HepG2 (cell line): Measurements from ENCODE around the gene CENPP. TPM values are rescaled to one million over a fixed set of nuclear protein-coding genes. Genes with fewer than 3 reads are reported as not detected.

Experiments
- ATAC-seq: fragments of 200-7000 bp; cut with Tn5 transposase; 3 replicates; pipeline ENCODE4 v1.9.1; 2020; ENCODE audit warnings: mild to moderate bottlenecking, moderate library complexity
- BruUV-seq: library from RNA; stranded (reverse); fragments of 400-500 nt; replicated peaks from 2 replicates; lab custom pipeline; 2021; lab: Mats Ljungman, UMichigan
- CTCF ChIA-PET: fragments of 300-600 bp; formaldehyde crosslinking; extraction: SDS; loops from one replicate; lab custom pipeline; 2021; ENCODE audit warnings: low total read pairs, inconsistent platforms, low intra/inter-chr PET ratio; lab: Yijun Ruan, JAX
- POLR2A ChIA-PET: fragments of 350-600 bp; sonication (Branson Sonifier 250); formaldehyde crosslinking; loops from one replicate; lab custom pipeline; 2020; ENCODE audit warnings: antibody characterized with exemption, inconsistent platforms; lab: Yijun Ruan, JAX
- DNase-seq: peaks from one replicate; pipeline ENCODE4 v3.0.0-alpha.2; 2015; ENCODE audit warnings: low spot score
- FAIRE-seq: peaks from 3 replicates; lab custom pipeline; 2011; peaks lifted over from hg19 to GRCh38; lab: Jason Lieb, UNC
- H2AFZ ChIP-seq: one replicate; pipeline ENCODE4 v1.6.1; 2011; ENCODE audit warnings: low read length, inconsistent platforms
- H3K27ac ChIP-seq: fragments of 300-600 bp; 3 replicates; pipeline ENCODE4 v1.8.0; 2011; ENCODE audit warnings: mixed run types, mild to moderate bottlenecking, mixed read lengths, low read length, inconsistent platforms; ENCODE audit not compliant: insufficient read depth; ENCODE audit errors: extremely low read length
- H3K27me3 ChIP-seq, 2 experiments: fragments of 200-600 bp in 1 of 2; 2 replicates in 1 of 2; 3 replicates in 1 of 2; pipeline versions ENCODE4 v1.6.0 to v1.8.0; 2011; ENCODE audit warnings: low read length in 2 of 2, mild to moderate bottlenecking in 2 of 2, moderate library complexity in 2 of 2, inconsistent platforms in 1 of 2; ENCODE audit not compliant: insufficient read depth in 2 of 2, control insufficient read depth in 1 of 2
- H3K36me3 ChIP-seq, 2 experiments: fragments of 200-600 bp in 1 of 2; replicated peaks in 1 of 2; 2 replicates in 1 of 2; 3 replicates in 1 of 2; pipeline versions ENCODE4 v1.5.1 to v1.8.0; 2011; ENCODE audit warnings: low read length in 2 of 2, inconsistent platforms in 1 of 2; ENCODE audit not compliant: insufficient read depth in 2 of 2, control insufficient read depth in 1 of 2
- H3K4me1 ChIP-seq: 2 replicates; pipeline ENCODE4 v1.5.1; 2012; ENCODE audit warnings: low read length, inconsistent platforms; ENCODE audit not compliant: insufficient read depth
- H3K4me2 ChIP-seq: 2 replicates; pipeline ENCODE4 v1.6.0; 2011; ENCODE audit warnings: low read depth, low read length, inconsistent platforms
- H3K4me3 ChIP-seq, 3 experiments: fragments of 200-600 bp in 1 of 3; sonication (generic), shearing (Covaris generic) in 1 of 3; replicated peaks in 1 of 3; 2 replicates each; pipeline ENCODE4 v1.5.1; 2011 to 2016; ENCODE audit warnings: low read length in 3 of 3, inconsistent platforms in 2 of 3, low read depth in 2 of 3, mild to moderate bottlenecking in 2 of 3, control low read depth in 1 of 3, mixed read lengths in 1 of 3; ENCODE audit not compliant: insufficient read depth in 1 of 3
- H3K79me2 ChIP-seq: one replicate; pipeline ENCODE4 v1.6.1; 2011; ENCODE audit warnings: low read length, inconsistent platforms; ENCODE audit not compliant: insufficient read depth
- H3K9ac ChIP-seq: 2 replicates; pipeline ENCODE4 v1.6.0; 2011; ENCODE audit warnings: mild to moderate bottlenecking, low read depth, low read length, inconsistent platforms; ENCODE audit not compliant: insufficient read depth
- H3K9me3 ChIP-seq: 2 replicates; pipeline ENCODE4 v1.5.1; 2012; ENCODE audit warnings: mild to moderate bottlenecking, low read length
- H4K20me1 ChIP-seq: 2 replicates; pipeline ENCODE4 v1.6.0; 2011; ENCODE audit warnings: inconsistent platforms, mild to moderate bottlenecking, low read length, moderate library complexity; ENCODE audit not compliant: insufficient read depth
- HDAC2 ChIP-seq: sonication (generic); formaldehyde crosslinking; IDR thresholded peaks from 2 replicates; pipeline ENCODE4 v1.4.0; 2020; ENCODE audit warnings: missing genetic modification reagents
- MXD4 ChIP-seq: IDR thresholded peaks from 2 replicates; pipeline ENCODE4 v1.6.1; 2016; ENCODE audit warnings: mild to moderate bottlenecking, missing biosample characterization, missing genetic modification reagents
- RAD51 ChIP-seq: fragments of 450-650 bp; IDR thresholded peaks from 2 replicates; pipeline ENCODE4 v1.6.1; 2016; ENCODE audit warnings: borderline replicate concordance
- RFXANK ChIP-seq: IDR thresholded peaks from 2 replicates; pipeline ENCODE4 v1.6.1; 2016
- SAP130 ChIP-seq: IDR thresholded peaks from 2 replicates; pipeline ENCODE4 v1.6.1; 2016; ENCODE audit warnings: low read depth
- SP5 ChIP-seq: IDR thresholded peaks from 2 replicates; pipeline ENCODE4 v1.6.1; 2016; ENCODE audit warnings: low read depth, borderline replicate concordance
- ZNF101 ChIP-seq: sonication (generic); formaldehyde crosslinking; IDR thresholded peaks from 2 replicates; pipeline ENCODE4 v1.4.0; 2020; ENCODE audit warnings: mild to moderate bottlenecking, low read depth, missing genetic modification reagents, borderline replicate concordance
- ZNF160 ChIP-seq: sonication (generic); formaldehyde crosslinking; IDR thresholded peaks from 2 replicates; pipeline ENCODE4 v1.8.0; 2022; ENCODE audit warnings: mild to moderate bottlenecking, inconsistent platforms, missing genetic modification reagents
- ZSCAN12 ChIP-seq: sonication (generic); formaldehyde crosslinking; IDR thresholded peaks from 2 replicates; pipeline ENCODE4 v1.9.0; 2021; ENCODE audit warnings: mild to moderate bottlenecking, missing genetic modification reagents
- WGBS: methylation state at CpG from one replicate; pipeline ENCODE4 v1.1.6; 2017; ENCODE audit warnings: low lambda C conversion rate; 5-methylcytosine and 5-hydroxymethylcytosine counted together
- in situ Hi-C: cut with HindIII; loops from 2 replicates; pipeline ENCODE4 v1.10.0; 2017; ENCODE audit warnings: low pct_unique_long_range_greater_than_20kb; ENCODE audit not compliant: extremely low pct_ligation_motif_present
- intact Hi-C: fragments of 100-400 bp; cut with micrococcal nuclease; formaldehyde crosslinking; loops from one replicate; pipeline ENCODE4 v1.10.0; 2022; ENCODE audit not compliant: unreplicated experiment
- polyA plus RNA-seq, 8 experiments: library from polyadenylated mRNA; depleted of rRNA in 3 of 8; stranded (reverse) in 7 of 8; unstranded in 1 of 8; fragments of >200 nt; fragmentation: Illumina TruSeq in 4 of 8; extraction: Trizol in 4 of 8; gene quantifications; 2 replicates each; pipeline versions ENCODE4 v1.2.1 to v1.2.3, GENCODE V29; 2011 to 2016; ENCODE audit warnings: low read depth in 4 of 8, missing spikeins in 1 of 8, mixed read lengths in 1 of 8; ENCODE audit not compliant: insufficient read depth in 1 of 8
- total RNA-seq, 5 experiments: library from RNA; depleted of rRNA; stranded (reverse); fragments of >200 nt; fragmentation: Illumina TruSeq; extraction: Trizol; gene quantifications; 2 replicates each; pipeline ENCODE4 v1.2.3, GENCODE V29; 2016; ENCODE audit warnings: low read depth in 1 of 5
- TF ChIP-seq, protein P1 (sequence below): sonication (generic); formaldehyde crosslinking; IDR thresholded peaks from 2 replicates; pipeline ENCODE4 v1.8.0; 2022; ENCODE audit warnings: missing genetic modification reagents, mild to moderate bottlenecking, moderate library complexity, borderline replicate concordance

The CENPP gene
- total and polyA plus RNA-seq, 2 of the 13 experiments (the other 11 are each of a cell fraction or from before 2014, with no cell fraction given): 2.0 to 11.4 TPM

GRCh38 chr9:92402826-92403745 lies 77.3 kb downstream of the CENPP start:
- ChIA-PET POLR2A (no interaction called here), CTCF (no interaction called here)
- in situ Hi-C loops: no loop called here
- BruUV-seq: no TSS peak
- Histone ChIP-seq H3K4me2 (no peak overlapping the region), H3K79me2 (no peaks in the 10 kb centered on the region), H3K27ac (no peak overlapping the region), H3K4me1 (no peaks in the 10 kb centered on the region), H3K27me3 (no peaks in the 10 kb centered on the region), H3K4me3 (no peak overlapping the region), H2AFZ (no peak overlapping the region), H3K36me3 (no peaks in the 10 kb centered on the region), H3K9ac (no peak overlapping the region), H3K9me3 (no peaks in the 10 kb centered on the region), H4K20me1 (no peaks in the 10 kb centered on the region)
- ATAC-seq (no peak), FAIRE-seq (no peak), DNase-seq (no peak)
- TF ChIP-seq MXD4 (no peak), RAD51 (no peak), SAP130 (no peak), SP5 (CRISPR knock-in tag) (no peak), ZNF160 (CRISPR knock-in tag) (no peak), ZNF101 (CRISPR knock-in tag) (no peak), ZSCAN12 (CRISPR knock-in tag) (no peak), HDAC2 (CRISPR knock-in tag) (no peak), RFXANK (CRISPR knock-in tag) (no peak)
- TF ChIP-seq, protein P1, sequence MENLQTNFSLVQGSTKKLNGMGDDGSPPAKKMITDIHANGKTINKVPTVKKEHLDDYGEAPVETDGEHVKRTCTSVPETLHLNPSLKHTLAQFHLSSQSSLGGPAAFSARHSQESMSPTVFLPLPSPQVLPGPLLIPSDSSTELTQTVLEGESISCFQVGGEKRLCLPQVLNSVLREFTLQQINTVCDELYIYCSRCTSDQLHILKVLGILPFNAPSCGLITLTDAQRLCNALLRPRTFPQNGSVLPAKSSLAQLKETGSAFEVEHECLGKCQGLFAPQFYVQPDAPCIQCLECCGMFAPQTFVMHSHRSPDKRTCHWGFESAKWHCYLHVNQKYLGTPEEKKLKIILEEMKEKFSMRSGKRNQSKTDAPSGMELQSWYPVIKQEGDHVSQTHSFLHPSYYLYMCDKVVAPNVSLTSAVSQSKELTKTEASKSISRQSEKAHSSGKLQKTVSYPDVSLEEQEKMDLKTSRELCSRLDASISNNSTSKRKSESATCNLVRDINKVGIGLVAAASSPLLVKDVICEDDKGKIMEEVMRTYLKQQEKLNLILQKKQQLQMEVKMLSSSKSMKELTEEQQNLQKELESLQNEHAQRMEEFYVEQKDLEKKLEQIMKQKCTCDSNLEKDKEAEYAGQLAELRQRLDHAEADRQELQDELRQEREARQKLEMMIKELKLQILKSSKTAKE (CRISPR knock-in tag): no peak
- 95% methylated on average over 5 of the region's 5 CpGs for WGBS
- intact Hi-C loops: no loop called here
